Activated T-helper 2 cell treated with anti-CD3 and anti-CD28 coated beads, Interferon-gamma antibody, Interleukin-2, Interleukin-4, amounts not matched to agents 10 μg/mL and 5 μg/mL and 100 μg/mL, durations not matched to agents 14 hours and 24 hours and 36 hours (primary cell): ENCODE data around the gene TRIM7. TPM values are rescaled to one million over a fixed set of nuclear protein-coding genes. Genes with fewer than 3 reads are reported as not detected.

Source experiments
- DNase-seq: peaks from one replicate; pipeline ENCODE4 v3.0.0; 2021; ENCODE audit warnings: low spot score
- H3K27ac Mint-ChIP-seq: one replicate; pipeline ENCODE4 v1.8.0; 2021; ENCODE audit warnings: mixed read lengths
- H3K27me3 Mint-ChIP-seq: one replicate; pipeline ENCODE4 v1.8.0; 2021; ENCODE audit warnings: low read depth, mixed read lengths
- H3K36me3 Mint-ChIP-seq: one replicate; pipeline ENCODE4 v1.8.0; 2021; ENCODE audit warnings: low read depth, mixed read lengths
- H3K4me1 Mint-ChIP-seq: one replicate; pipeline ENCODE4 v1.8.0; 2021; ENCODE audit warnings: low read depth, mixed read lengths
- H3K4me3 Mint-ChIP-seq: one replicate; pipeline ENCODE4 v1.8.0; 2021; ENCODE audit warnings: low read depth, mild to moderate bottlenecking, moderate library complexity, mixed read lengths
- H3K9me3 Mint-ChIP-seq: one replicate; pipeline ENCODE4 v1.8.0; 2021; ENCODE audit warnings: mixed read lengths
- intact Hi-C: fragments of 100-400 bp; cut with micrococcal nuclease; formaldehyde crosslinking; loops from one replicate; pipeline ENCODE4 v1.15.1; 2023
- total RNA-seq: library from RNA; stranded (reverse); gene quantifications from 2 replicates; pipeline ENCODE4 v1.2.3, GENCODE V29; 2022

TRIM7 gene
- total RNA-seq, 1 donor from 2014 or later, result 4.8 TPM

- DNase-seq, result no peak
- peak overlapping the region; percentile 92 for H3K27ac Mint-ChIP-seq
- intact Hi-C loops, result loop anchor here (1.0 to 5.0 kb wide), 2 partner anchors 34 to 35 kb away; no protein-coding TSS in a partner anchor
- peaks cover 27% of the 10 kb centered on the region for H3K27me3 Mint-ChIP-seq
- H3K36me3 Mint-ChIP-seq, result peaks cover 2% of the 10 kb centered on the region
- H3K4me3 Mint-ChIP-seq, result peak overlapping the region; percentile 90
- H3K4me1 Mint-ChIP-seq, result peaks cover 28% of the 10 kb centered on the region
- H3K9me3 Mint-ChIP-seq, result no peaks in the 10 kb centered on the region
Measured at GRCh38 chr5:181205761-181206649, 1.0 kb upstream of the TRIM7 start.

GRCh38 chr5:181204113-181204825, 727 bp downstream of the TRIM7 start:
- intact Hi-C loops, result no loop called here
- peaks cover 28% of the 10 kb centered on the region for H3K4me1 Mint-ChIP-seq
- H3K27ac Mint-ChIP-seq, result peak overlapping the region; percentile 43
- H3K27me3 Mint-ChIP-seq, result peaks cover 32% of the 10 kb centered on the region
- DNase-seq, result no peak
- peak overlapping the region; percentile 81 for H3K4me3 Mint-ChIP-seq
- peaks cover 2% of the 10 kb centered on the region for H3K36me3 Mint-ChIP-seq
- no peaks in the 10 kb centered on the region for H3K9me3 Mint-ChIP-seq

GRCh38 chr5:181203777-181204112, 1.3 kb downstream of the TRIM7 start:
- H3K36me3 Mint-ChIP-seq, result peaks cover 2% of the 10 kb centered on the region
- intact Hi-C loops, result no loop called here

GRCh38 chr5:181203093-181203711, 1.8 kb downstream of the TRIM7 start:
- peak overlapping the region; percentile 81 for H3K4me3 Mint-ChIP-seq
- no peaks in the 10 kb centered on the region for H3K9me3 Mint-ChIP-seq
- H3K36me3 Mint-ChIP-seq, result peaks cover 2% of the 10 kb centered on the region
- no peak for DNase-seq
- intact Hi-C loops, result no loop called here
- H3K27me3 Mint-ChIP-seq, result peaks cover 32% of the 10 kb centered on the region
- H3K27ac Mint-ChIP-seq, result no peak overlapping the region
- peaks cover 26% of the 10 kb centered on the region for H3K4me1 Mint-ChIP-seq

More at GRCh38 chr5:181203777-181204112, 1.3 kb downstream of the TRIM7 start:
- H3K4me3 Mint-ChIP-seq, result peak overlapping the region; percentile 81
- H3K27ac Mint-ChIP-seq, result peak overlapping the region; percentile 43
- no peak for DNase-seq
- no peaks in the 10 kb centered on the region for H3K9me3 Mint-ChIP-seq
- H3K4me1 Mint-ChIP-seq, result peaks cover 28% of the 10 kb centered on the region
- peaks cover 32% of the 10 kb centered on the region for H3K27me3 Mint-ChIP-seq

- H3K36me3 Mint-ChIP-seq, result no peaks in the 10 kb centered on the region
- H3K27me3 Mint-ChIP-seq, result peaks cover 21% of the 10 kb centered on the region
- no peak overlapping the region for H3K27ac Mint-ChIP-seq
- no peaks in the 10 kb centered on the region for H3K9me3 Mint-ChIP-seq
- no peak overlapping the region for H3K4me3 Mint-ChIP-seq
- peaks cover 8% of the 10 kb centered on the region for H3K4me1 Mint-ChIP-seq
- no peak for DNase-seq
- intact Hi-C loops, result no loop called here
Measured at GRCh38 chr5:181200816-181201215, 4.2 kb downstream of the TRIM7 start.

GRCh38 chr5:181199881-181200638, 4.9 kb downstream of the TRIM7 start:
- Mint-ChIP-seq H3K36me3 (no peaks in the 10 kb centered on the region), H3K27me3 (peaks cover 17% of the 10 kb centered on the region), H3K4me3 (no peak overlapping the region), H3K4me1 (peaks cover 4% of the 10 kb centered on the region), H3K27ac (no peak overlapping the region), H3K9me3 (no peaks in the 10 kb centered on the region)
- intact Hi-C loops, result no loop called here
- no peak for DNase-seq

- Mint-ChIP-seq H3K4me1 (peaks cover 1% of the 10 kb centered on the region), H3K27me3 (peaks cover 15% of the 10 kb centered on the region), H3K27ac (no peak overlapping the region), H3K9me3 (no peaks in the 10 kb centered on the region), H3K4me3 (no peak overlapping the region), H3K36me3 (no peaks in the 10 kb centered on the region)
- no peak for DNase-seq
- intact Hi-C loops, result no loop called here
Measured at GRCh38 chr5:181198905-181199519, 6.0 kb downstream of the TRIM7 start.

- H3K4me1 Mint-ChIP-seq, result peaks cover 2% of the 10 kb centered on the region
- no peak for DNase-seq
- H3K4me3 Mint-ChIP-seq, result no peak overlapping the region
- no peaks in the 10 kb centered on the region for H3K36me3 Mint-ChIP-seq
- intact Hi-C loops, result no loop called here
- H3K27me3 Mint-ChIP-seq, result peaks cover 7% of the 10 kb centered on the region
- no peak overlapping the region for H3K27ac Mint-ChIP-seq
- H3K9me3 Mint-ChIP-seq, result no peaks in the 10 kb centered on the region
Measured at GRCh38 chr5:181198106-181198685, 6.8 kb downstream of the TRIM7 start.

GRCh38 chr5:181197326-181197951, 7.6 kb downstream of the TRIM7 start:
- Mint-ChIP-seq H3K9me3 (no peaks in the 10 kb centered on the region), H3K4me1 (peaks cover 7% of the 10 kb centered on the region), H3K4me3 (no peak overlapping the region), H3K36me3 (no peaks in the 10 kb centered on the region), H3K27me3 (peaks cover 7% of the 10 kb centered on the region), H3K27ac (no peak overlapping the region)
- no peak for DNase-seq
- intact Hi-C loops, result no loop called here

- H3K4me1 Mint-ChIP-seq, result peaks cover 7% of the 10 kb centered on the region
- H3K36me3 Mint-ChIP-seq, result no peaks in the 10 kb centered on the region
- H3K4me3 Mint-ChIP-seq, result no peak overlapping the region
- no peak overlapping the region for H3K27ac Mint-ChIP-seq
- DNase-seq, result no peak
- H3K9me3 Mint-ChIP-seq, result no peaks in the 10 kb centered on the region
- H3K27me3 Mint-ChIP-seq, result peaks cover 3% of the 10 kb centered on the region
- intact Hi-C loops, result no loop called here
Measured at GRCh38 chr5:181195249-181195761, 9.7 kb downstream of the TRIM7 start.

- intact Hi-C loops, result no loop called here
- Mint-ChIP-seq H3K27me3 (no peaks in the 10 kb centered on the region), H3K4me3 (no peak overlapping the region), H3K27ac (no peak overlapping the region), H3K9me3 (no peaks in the 10 kb centered on the region), H3K36me3 (no peaks in the 10 kb centered on the region), H3K4me1 (peaks cover 7% of the 10 kb centered on the region)
- DNase-seq, result no peak
Measured at GRCh38 chr5:181194489-181195248, 10.3 kb downstream of the TRIM7 start.
